SK-N-SH (cell line): ENCODE data around the gene RRBP1. TPM values are rescaled to one million over a fixed set of nuclear protein-coding genes. Genes with fewer than 3 reads are reported as not detected.

Experiments
- CTCF ChIA-PET: fragments of 300-600, 350-600 bp; formaldehyde crosslinking; extraction: SDS; loops from one replicate; lab custom pipeline; 2021; lab: Yijun Ruan, JAX
- POLR2A ChIA-PET: fragments of 350-600 bp; sonication (Branson Sonifier 250); formaldehyde crosslinking; extraction: SDS; loops from one replicate; lab custom pipeline; 2020; ENCODE audit warnings: antibody characterized with exemption, inconsistent platforms; lab: Yijun Ruan, JAX
- DNase-seq: peaks from one replicate; pipeline ENCODE4 v3.0.0; 2012
- H2AFZ ChIP-seq: fragments of 200-600 bp; sonication (generic); 2 replicates; pipeline ENCODE4 v1.8.1; 2016; ENCODE audit warnings: antibody characterized with exemption, mild to moderate bottlenecking, low read depth
- H3F3A ChIP-seq: fragments of 200-600 bp; sonication (generic); replicated peaks from 2 replicates; pipeline ENCODE3; 2016; ENCODE audit warnings: antibody characterized with exemption, mild to moderate bottlenecking; ENCODE audit not compliant: insufficient read depth
- H3K27ac ChIP-seq, 2 experiments: fragments of 200-500 bp in 1 of 2; fragments of 200-600 bp in 1 of 2; sonication (Bioruptor generic) in 1 of 2; sonication (generic), shearing (Covaris generic) in 1 of 2; 2 replicates each; pipeline versions ENCODE4 v1.5.1 to v1.6.1; 2014 to 2016; ENCODE audit warnings: low read depth in 2 of 2, inconsistent platforms in 1 of 2, low read length in 1 of 2, mild to moderate bottlenecking in 1 of 2, mixed read lengths in 1 of 2
- H3K27me3 ChIP-seq: fragments of 200-600 bp; sonication (generic), shearing (Covaris generic); 2 replicates; pipeline ENCODE4 v1.6.1; 2016; ENCODE audit warnings: mixed run types; ENCODE audit not compliant: insufficient read depth
- H3K36me3 ChIP-seq, 2 experiments: fragments of 200-500 bp in 1 of 2; fragments of 200-600 bp in 1 of 2; sonication (Bioruptor generic) in 1 of 2; sonication (generic) in 1 of 2; replicated peaks in 1 of 2; 2 replicates each; pipeline versions ENCODE3 to v1.5.1; 2014 to 2016; ENCODE audit warnings: low read length in 1 of 2, mild to moderate bottlenecking in 1 of 2; ENCODE audit not compliant: insufficient read depth in 2 of 2, control insufficient read depth in 1 of 2
- H3K4me1 ChIP-seq, 2 experiments: fragments of 200-500 bp in 1 of 2; fragments of 200-600 bp in 1 of 2; sonication (Bioruptor generic) in 1 of 2; sonication (generic), shearing (Covaris generic) in 1 of 2; 2 replicates each; pipeline versions ENCODE4 v1.5.1 to v1.6.1; 2014 to 2016; ENCODE audit warnings: low read depth in 1 of 2, low read length in 1 of 2, mixed run types in 1 of 2; ENCODE audit not compliant: insufficient read depth in 2 of 2, control insufficient read depth in 1 of 2
- H3K4me2 ChIP-seq: fragments of 200-600 bp; sonication (generic), shearing (Covaris generic); 2 replicates; pipeline ENCODE4 v1.6.1; 2017; ENCODE audit warnings: mixed run types
- H3K4me3 ChIP-seq, 2 experiments: fragments of 200-500 bp in 1 of 2; fragments of 200-600 bp in 1 of 2; sonication (Bioruptor generic) in 1 of 2; sonication (generic), shearing (Covaris generic) in 1 of 2; 2 replicates each; pipeline versions ENCODE4 v1.5.1 to v1.8.1; 2014 to 2016; ENCODE audit warnings: low read depth in 2 of 2, inconsistent platforms in 1 of 2, low read length in 1 of 2, mild to moderate bottlenecking in 1 of 2, mixed read lengths in 1 of 2, moderate library complexity in 1 of 2
- H3K79me2 ChIP-seq: fragments of 200-600 bp; sonication (generic); 2 replicates; pipeline ENCODE4 v1.8.1; 2017; ENCODE audit warnings: mild to moderate bottlenecking; ENCODE audit not compliant: insufficient read depth
- H3K9ac ChIP-seq: fragments of 200-600 bp; sonication (generic); 2 replicates; pipeline ENCODE4 v1.6.1; 2017; ENCODE audit warnings: mixed run types
- H3K9me2 ChIP-seq: fragments of 200-600 bp; sonication (generic); 2 replicates; pipeline ENCODE4 v1.6.1; 2017; ENCODE audit warnings: mixed run types
- H3K9me3 ChIP-seq: fragments of 200-600 bp; sonication (generic); 2 replicates; pipeline ENCODE4 v1.6.1; 2017; ENCODE audit warnings: mixed run types, mild to moderate bottlenecking, moderate library complexity
- H4K20me1 ChIP-seq: fragments of 200-600 bp; sonication (generic); 2 replicates; pipeline ENCODE4 v1.6.1; 2017; ENCODE audit warnings: mild to moderate bottlenecking, mixed run types; ENCODE audit not compliant: insufficient read depth
- CTCF ChIP-seq: fragments of 200-600 bp; sonication (generic); IDR thresholded peaks from 2 replicates; pipeline ENCODE4 v1.6.1; 2017; ENCODE audit warnings: antibody characterized with exemption, mild to moderate bottlenecking, moderate library complexity
- FOSL2 ChIP-seq: IDR thresholded peaks from 2 replicates; pipeline ENCODE4 v1.4.0; 2012; ENCODE audit warnings: low read depth, mild to moderate bottlenecking, moderate library complexity, borderline replicate concordance
- FOXJ3 ChIP-seq: sonication (generic); formaldehyde crosslinking; IDR thresholded peaks from 2 replicates; pipeline ENCODE4 v1.5.1; 2020; ENCODE audit warnings: mild to moderate bottlenecking, missing genetic modification reagents
- GATA2 ChIP-seq: sonication (generic); formaldehyde crosslinking; IDR thresholded peaks from 2 replicates; pipeline ENCODE4 v1.5.0; 2020; ENCODE audit warnings: mild to moderate bottlenecking, missing genetic modification reagents
- MXI1 ChIP-seq: IDR thresholded peaks from 2 replicates; pipeline ENCODE4 v1.6.1; 2012; ENCODE audit warnings: mild to moderate bottlenecking, low read depth, low read length, improper control_type of control experiment
- NFIC ChIP-seq: IDR thresholded peaks from 2 replicates; pipeline ENCODE4 v1.4.0; 2012; ENCODE audit warnings: borderline replicate concordance
- NRF1 ChIP-seq: IDR thresholded peaks from 2 replicates; pipeline ENCODE4 v1.6.1; 2012; ENCODE audit warnings: low read depth, mild to moderate bottlenecking, low read length
- RFX5 ChIP-seq: IDR thresholded peaks from 2 replicates; pipeline ENCODE4 v1.6.1; 2012; ENCODE audit warnings: mild to moderate bottlenecking, improper control_type of control experiment, low read length
- SIN3A ChIP-seq: IDR thresholded peaks from 2 replicates; pipeline ENCODE4 v1.6.1; 2012; ENCODE audit warnings: low read depth, mild to moderate bottlenecking, low read length, moderate library complexity, borderline replicate concordance
- TEAD4 ChIP-seq: IDR thresholded peaks from 2 replicates; pipeline ENCODE4 v1.4.0; 2012; ENCODE audit warnings: mild to moderate bottlenecking, borderline replicate concordance; ENCODE audit not compliant: insufficient read depth
- USF1 ChIP-seq: IDR thresholded peaks from 2 replicates; pipeline ENCODE4 v1.4.0; 2012; ENCODE audit warnings: low read depth, borderline replicate concordance
- WGBS: methylation state at CpG from one replicate; pipeline ENCODE4 v1.1.6; 2017; ENCODE audit warnings: low lambda C conversion rate; 5-methylcytosine and 5-hydroxymethylcytosine counted together
- polyA plus RNA-seq, 3 experiments: library from polyadenylated mRNA; depleted of rRNA; stranded (reverse); fragments of >200 nt; gene quantifications; 2 replicates each; pipeline ENCODE4 v1.2.3, GENCODE V29; 2012

RRBP1 gene
- polyA plus RNA-seq, 1 of the 3 experiments (the other 2 are of a cell fraction), result 50.2 TPM

GRCh38 chr20:17650301-17651128 lies 31.5 kb downstream of the RRBP1 start:
- CTCF ChIA-PET, result interaction anchor here (0.8 to 2.5 kb wide), 5 partner anchors 13 to 289 kb away, joined by 3 to 12 read pairs (median 4); partner anchors contain the start of gene RRBP1
- Histone ChIP-seq H2AFZ (no peak overlapping the region), H3F3A (peaks cover 9% of the 10 kb centered on the region), H3K4me1 (peaks cover 6 to 28% of the 10 kb centered on the region in 2 experiments; a peak in 2 of 4 replicates), H3K36me3 (peaks cover 0 to 16% of the 10 kb centered on the region in 2 experiments), H3K27me3 (no peaks in the 10 kb centered on the region), H3K9me2 (no peaks in the 10 kb centered on the region), H3K4me2 (no peak overlapping the region), H3K9ac (no peak overlapping the region), H3K27ac (no peak overlapping the region), H3K9me3 (no peaks in the 10 kb centered on the region), H3K79me2 (peaks cover 100% of the 10 kb centered on the region), H3K4me3 (no peak overlapping the region), H4K20me1 (peaks cover 96% of the 10 kb centered on the region)
- POLR2A ChIA-PET, result interaction anchor here (0.6 kb wide), 1 partner anchor 345 kb away, joined by 4 read pairs; no protein-coding TSS in a partner anchor
- no peak for DNase-seq
- TF ChIP-seq MXI1 (no peak), GATA2 (CRISPR knock-in tag) (no peak), NRF1 (no peak), USF1 (no peak), NFIC (no peak), FOSL2 (no peak), RFX5 (no peak), FOXJ3 (no peak), SIN3A (no peak), CTCF (no peak), TEAD4 (no peak)
- 89% methylated on average over 12 of the region's 12 CpGs for WGBS
